HG03097 (cell line): ENCODE results near the gene B3GAT1.
"Not testable (repeated sequence)": the region's sequence is repeated elsewhere in the genome, so short reads cannot be mapped to it uniquely, and the experiment has no call there.

ENCODE experiments used
- ATAC-seq: cut with Tn5 transposase; IDR thresholded peaks from one replicate; pipeline ENCODE4 v1.9.1; 2021; ENCODE audit not compliant: unreplicated experiment, low FRiP score

The B3GAT1 gene

DNA sequence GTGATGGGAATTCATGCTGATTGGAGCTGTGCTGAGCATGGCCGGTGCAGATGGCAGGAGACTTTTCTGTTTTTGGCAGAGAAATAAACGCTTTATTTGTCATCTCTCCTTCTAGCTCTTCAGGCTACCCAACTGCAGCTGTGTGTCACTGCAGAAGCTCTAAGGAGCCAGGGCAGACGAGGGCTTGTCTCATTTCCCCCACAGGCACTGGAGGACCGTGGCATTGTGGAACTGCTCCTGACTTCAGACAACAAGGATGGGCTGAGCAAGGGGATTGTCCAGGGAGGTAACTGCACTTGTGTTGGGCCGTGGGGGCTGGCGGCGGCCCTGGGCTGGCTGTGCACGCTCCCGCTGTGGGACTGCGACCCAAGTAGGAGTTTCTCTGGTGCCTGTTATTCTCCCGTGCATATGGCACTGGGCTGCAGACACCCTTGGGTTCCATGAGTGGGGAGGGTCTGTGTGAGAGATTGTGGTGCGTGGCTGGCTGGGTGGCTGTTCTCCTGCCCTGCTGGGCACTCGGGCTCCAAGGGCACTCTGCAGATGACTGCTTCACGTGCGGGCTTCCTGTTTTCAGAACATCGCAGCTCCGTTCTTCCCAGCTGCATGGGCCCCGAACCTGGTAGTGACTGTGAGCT, 53.1 kb downstream of the B3GAT1 start:
- ATAC-seq = no peak

DNA sequence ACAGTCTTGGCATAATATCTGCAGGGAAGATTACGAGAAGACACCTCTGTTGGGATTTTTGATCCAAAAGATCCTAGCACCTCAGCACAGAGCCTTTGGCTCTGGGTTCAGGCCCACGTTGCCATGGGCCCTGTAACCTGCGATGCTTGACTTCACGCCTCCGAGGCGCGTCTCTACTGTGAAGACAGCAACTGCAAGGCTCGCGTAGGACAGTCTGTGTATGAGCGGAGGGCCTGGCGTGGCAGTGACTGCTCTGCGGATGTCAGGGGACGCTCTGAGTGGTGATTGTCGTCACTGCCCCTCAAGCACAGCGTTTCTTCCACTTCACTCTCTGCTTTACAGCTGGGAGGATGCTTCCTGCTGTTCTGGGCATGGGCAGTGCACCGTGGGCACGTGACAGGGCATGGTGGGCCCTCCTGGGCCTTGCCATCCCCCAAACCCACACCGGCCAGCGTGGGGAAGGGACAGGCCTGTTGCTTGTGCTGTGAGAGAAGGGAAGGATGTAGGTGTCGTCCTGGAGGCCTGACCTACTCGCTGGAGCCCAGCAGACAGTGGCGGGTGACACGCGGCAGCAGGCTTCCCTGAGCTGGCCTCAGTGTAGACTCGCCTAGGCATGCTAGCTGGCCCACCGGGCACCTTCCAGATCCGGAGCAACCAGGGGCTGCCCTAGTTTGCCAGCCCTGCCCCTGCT, 53.7 kb downstream of the B3GAT1 start:
- ATAC-seq = no peak

DNA sequence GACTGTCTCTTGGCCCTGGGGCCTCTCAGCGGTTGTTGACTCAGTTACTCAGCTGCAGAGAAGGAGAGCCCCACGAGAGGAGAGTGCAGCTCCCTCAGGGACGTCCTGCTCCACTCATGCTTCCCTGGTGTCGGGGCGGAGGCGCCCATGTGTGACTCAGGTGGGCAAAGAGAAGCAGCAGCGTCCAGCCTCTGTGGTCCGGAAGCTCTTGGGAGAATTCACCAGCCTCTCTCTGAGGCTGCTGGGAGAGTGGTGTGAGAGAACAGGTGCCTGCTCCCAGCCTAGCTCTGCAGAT, 54.5 kb downstream of the B3GAT1 start:
- no peak for ATAC-seq

DNA sequence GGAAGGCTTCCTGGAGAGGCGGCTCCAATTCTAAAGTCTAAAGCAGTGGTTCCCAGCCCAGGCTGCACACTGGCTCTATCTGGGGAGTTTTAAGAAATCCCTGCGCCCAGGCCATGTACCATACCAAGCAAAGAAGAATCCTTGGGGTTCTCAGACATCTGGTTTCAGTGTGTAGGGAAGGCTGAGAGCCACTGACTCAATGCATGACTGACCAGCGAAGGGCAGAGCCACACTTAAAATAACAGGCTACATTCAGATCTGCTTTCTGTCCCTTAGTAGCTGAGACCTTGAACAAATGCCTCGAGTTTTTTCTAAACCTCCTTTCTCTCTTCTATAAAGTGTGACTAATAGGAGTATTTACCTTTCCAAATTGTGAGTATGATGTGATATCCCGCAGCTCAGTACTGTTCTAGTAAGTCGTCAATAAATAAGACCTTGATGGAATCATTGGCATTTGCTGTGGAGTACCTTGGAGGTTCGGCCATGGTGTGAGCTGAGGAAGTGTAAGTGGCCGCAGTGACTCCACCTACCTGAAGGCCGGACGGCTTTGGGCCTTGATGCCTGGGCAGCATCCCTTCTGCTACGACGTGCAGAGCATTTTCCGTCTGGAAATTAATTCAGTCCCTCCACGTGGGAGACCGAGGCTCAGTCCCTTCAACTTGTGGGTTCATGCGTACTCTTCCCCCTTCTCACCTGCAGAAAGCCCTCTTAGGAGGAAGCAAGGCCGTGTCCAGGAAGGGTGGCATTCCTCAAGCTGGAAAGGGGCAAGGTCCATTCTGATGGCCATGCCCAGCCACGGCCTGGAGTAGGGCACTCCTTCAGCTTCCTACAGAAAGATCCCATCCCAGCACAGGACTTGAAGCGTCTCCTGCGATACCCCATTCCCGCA, 55.1 kb downstream of the B3GAT1 start:
- no peak for ATAC-seq

DNA sequence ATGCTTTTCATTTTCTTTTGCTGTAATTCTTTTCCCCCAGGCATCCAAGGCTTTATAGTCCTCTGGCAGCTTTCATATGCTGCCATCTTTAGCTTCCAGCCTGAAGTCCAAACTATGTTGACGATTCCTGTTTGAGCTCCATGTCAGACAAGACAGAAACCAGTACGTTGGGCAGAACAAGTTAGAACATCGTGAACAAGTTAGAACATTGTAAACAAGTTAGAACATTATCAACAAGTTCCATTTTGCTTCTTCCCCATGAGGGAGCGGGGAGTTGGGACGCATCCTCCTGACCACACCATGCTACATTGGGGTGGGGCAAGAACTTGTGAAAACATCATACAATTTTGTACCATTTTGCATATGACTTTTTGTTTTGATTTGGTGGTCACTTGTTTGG, 56.4 kb downstream of the B3GAT1 start:
- ATAC-seq = no peak

DNA sequence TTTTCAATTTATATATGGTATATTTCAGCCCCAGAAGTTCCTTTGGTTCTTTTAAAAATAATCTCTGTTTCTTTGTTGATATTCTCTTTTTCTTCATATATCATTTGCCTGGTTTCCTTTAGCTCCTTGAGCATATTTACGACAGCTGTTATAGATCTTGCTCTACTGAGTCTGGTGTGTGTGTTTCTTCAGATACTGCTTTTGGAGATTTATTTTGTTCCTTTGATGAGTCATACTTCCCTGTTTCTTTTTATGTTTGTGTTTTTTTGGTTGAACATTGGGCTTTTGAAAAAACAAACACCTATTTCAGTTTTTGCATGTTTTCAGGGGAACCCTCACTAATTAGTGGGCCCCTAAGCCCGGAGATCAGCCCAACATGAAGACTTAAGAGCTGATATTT, 56.9 kb downstream of the B3GAT1 start:
- no peak for ATAC-seq

DNA sequence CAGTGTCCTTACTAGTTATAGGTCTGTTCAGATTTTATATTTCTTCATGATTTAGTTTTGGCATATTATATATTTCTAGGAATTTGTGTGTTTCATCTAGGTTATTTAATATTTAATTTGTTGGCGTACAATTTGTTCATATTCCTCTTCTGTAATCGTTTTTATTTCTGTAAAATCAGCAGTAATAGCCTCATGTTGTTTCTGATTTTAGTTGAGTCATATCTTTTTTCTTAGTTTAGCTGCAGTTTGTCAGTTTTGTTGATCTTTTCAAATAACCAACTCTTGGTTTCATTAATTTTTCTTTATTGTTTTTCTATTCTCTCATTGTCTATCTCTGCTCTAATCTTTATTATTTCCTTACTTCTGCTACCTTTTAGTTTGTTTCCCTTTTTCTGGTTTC, 59.9 kb downstream of the B3GAT1 start:
- ATAC-seq = no peak

DNA sequence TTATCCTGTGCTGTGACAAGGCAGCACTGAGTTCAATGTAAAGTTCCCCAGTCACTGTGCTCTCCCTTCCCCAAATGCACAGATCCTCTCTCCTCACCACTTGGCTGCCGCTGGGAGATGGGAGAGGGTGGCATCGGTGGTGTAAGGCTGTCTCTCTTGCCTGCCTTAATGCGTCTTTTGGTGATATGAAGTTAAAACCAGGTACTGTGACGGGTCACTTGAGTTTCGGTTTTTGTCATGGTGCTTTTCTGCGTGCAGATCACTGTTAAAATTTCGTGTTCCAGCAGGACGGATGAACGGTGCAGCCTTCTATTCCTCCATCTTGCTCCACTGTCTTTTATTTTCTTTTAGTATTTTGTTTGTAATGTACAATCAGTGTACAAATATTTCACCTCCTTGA, 61.7 kb downstream of the B3GAT1 start:
- no peak for ATAC-seq

DNA sequence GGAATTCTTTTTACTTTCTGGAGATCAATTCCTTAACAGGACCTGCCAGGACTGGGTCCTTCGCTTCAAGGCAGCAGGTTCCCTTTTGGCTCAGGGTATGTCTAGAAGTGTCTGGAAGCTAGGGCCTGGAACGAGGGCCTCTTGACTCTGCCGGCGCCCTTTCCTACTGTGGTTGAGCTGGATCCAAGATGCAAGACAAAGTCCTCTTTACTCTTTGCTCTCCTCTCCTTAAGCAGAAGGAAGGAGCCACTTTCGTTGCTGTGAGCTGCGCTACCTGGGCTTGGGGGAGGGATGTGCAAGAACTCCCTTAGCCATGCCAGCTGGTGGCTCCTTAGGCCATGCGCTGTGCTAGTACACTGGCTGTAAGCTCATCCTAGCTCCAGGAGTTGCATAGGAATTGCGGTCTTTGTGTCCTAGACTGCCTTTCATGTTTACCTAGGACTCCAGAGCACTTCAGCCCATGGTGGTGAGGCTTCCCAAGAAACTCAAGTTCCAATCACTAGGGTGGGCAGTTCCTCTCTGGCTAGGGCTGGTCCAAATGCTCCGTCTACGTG, 62.2 kb downstream of the B3GAT1 start:
- ATAC-seq = no peak

DNA sequence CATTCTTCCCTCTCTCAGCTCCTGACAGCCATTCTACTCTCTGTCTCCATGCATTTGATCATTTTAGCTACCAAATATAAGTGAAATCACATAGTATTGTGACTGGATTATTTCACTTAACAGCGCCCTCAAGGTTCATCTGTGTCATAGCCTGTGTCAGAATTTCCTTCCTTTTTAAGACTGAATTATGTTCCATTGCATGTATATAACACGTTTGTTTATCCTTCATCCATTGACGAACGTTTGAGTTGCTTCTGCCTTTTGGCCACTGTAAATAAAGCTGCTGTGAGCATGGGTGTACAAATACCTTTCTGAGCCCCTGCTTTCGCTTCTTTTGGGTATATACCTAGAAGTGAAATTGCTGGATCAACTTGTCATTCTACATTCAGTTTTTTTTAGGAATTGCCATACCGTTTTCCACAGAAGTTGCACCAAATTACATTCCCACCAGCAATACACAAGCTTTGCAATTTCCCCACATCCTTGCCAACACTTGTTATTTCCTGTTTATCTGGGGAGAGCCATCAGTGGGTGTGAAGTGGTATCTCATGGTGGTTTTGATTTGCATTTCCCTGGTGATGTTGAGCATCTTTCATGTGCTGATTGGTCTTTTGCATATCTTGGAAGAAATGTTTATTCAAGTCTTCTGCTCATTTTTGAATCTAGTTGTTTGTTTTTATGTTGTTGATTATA, 62.8 kb downstream of the B3GAT1 start:
- ATAC-seq = no peak

DNA sequence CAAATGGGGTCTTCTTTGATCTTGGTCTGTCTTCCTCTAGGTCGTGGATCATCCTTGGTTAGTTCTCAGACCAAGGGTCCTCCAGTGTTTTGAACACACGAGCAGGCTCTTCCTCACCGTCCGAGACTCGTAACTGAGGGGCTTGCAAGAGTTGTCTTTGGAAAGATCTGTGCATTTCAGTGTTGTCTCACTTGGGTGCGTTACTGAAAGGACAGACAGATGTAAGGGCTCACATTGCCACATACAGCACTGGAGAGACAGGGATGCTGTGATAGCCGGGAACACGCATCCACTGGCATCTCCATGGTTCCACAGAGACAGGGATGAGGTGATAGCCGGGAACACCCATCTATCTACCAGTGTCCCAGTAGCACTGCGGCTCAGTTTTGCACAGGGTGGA, 64.6 kb downstream of the B3GAT1 start:
- ATAC-seq = no peak

DNA sequence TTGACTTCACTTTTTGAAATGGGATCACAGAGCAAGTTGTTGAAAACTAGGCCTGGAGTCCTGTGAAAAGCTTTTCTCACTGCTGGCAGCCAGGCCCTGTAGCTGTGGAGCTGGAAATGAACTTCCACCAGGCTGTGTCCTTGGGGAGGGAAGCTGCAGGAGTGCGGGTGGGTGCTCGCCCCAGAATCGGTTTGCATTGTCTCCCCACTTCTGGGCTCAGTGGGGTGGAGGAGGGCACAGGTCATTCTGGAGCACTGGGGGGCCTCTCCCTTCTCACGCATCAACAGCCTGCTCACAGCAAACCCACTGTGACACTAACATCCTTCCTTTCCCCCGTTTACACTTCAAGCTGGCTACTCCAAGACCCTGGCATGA, 65.1 kb downstream of the B3GAT1 start:
- no peak for ATAC-seq

DNA sequence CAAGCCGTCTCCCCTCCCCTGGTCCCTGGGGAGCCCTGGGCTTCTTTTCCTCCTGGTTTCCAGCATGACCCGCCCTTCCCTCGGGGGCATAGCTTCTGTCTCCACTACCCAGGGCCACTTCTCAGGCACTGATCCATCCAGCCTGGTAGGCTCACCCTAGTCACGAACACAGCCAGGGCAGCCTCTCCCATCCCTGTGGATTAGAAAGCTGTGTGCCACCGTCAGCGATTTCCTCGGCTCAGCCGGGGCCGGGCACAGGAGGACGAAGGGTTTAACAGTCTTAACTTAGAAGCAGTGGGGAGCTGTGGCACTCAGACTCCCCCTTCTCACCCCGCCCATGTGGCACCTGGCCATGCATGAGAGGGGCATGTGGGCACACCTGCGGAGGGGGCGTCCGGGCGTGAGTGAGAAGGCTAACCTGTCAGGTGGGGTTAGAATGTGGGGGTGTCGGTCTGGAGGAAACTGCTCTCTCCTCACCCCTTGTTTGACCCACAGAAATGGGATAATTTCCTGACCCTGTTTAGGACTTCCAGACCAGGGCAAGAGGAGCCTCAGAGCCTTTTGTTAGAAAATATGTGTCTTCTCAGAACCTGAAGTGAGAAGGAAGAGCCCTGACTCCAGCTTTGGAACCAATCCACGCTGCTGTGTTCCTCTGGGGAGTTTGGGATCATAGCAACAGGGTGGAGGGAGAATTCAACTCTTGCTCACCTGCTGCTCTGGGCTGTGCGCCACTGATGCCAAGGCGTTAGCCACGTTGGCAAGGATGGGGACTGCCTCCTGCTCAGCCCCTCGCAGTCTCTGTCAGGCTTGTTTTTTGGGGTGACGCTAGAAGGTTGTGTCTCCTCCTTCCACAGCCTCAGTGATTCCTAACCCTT, 65.7 kb downstream of the B3GAT1 start:
- no peak for ATAC-seq

DNA sequence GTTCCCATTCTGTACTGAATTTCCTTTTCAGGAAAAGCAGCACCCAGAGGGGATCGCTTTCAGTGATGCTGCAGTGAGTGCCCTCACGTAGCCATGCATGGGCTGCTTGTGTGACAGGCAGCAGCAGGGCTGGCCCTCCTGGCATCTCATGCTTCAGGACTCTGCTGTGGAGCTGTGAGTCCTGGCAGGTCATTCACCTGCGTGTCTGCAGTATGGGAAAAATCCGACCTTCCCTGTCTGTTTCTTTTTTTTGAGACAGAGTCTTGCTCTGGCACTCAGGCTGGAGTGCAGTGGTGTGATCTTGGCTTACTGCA, 66.8 kb downstream of the B3GAT1 start:
- ATAC-seq = no peak

DNA sequence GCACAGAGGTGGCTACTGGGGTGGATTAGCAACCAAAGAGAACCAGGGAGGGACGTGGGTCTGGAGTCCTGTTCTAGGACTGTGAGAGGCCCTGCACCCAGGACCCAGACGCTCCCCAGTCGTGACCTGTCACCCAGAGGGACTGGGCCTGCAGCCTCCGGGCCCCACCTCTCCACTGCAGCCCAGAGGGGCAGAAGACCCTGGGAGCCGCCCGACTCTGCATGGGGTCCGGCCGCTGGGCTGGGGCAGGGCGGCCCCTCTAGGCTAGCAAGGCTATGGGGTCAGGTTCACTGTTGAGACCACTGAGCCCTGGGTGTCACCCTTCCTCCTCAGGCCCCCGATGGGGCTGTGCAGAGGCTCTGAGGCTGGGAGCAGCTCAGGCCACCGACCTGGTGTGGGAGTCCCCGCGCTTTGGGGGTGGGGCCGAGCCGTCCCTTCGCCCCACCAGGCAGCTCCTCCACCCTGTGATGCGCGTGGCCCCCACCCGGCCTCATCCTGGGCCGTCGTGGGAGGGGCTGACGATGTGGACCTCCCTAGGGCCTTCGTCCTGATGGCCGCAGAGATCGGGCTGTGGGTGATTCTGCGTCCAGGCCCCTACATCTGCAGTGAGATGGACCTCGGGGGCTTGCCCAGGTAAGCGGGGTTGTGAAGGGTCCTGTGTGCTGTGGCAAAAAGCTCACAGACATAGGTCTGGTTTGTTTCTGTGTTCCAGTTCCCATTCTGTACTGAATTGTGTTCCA, 67.4 kb downstream of the B3GAT1 start:
- ATAC-seq = not testable (repeated sequence)

DNA sequence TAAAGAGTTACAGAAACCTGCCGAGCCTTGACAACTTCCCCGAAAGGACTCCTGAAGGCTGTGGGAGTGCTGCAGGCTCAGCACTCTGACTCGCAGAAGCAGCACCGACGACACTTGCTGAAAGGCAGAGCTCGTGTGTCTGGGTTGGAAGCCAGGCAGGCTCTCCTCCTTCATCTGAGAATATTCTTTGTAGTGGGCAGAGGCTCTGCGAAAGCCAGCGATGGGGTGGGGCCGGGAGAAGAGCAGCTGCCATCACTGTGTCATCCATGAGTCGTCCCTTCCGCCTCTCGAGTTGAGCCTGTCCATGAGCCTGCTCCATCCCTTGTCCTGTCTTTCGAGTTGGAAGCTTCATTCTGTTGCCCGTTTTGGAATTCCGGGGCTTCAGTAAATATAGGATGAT, 68.4 kb downstream of the B3GAT1 start:
- ATAC-seq = no peak

DNA sequence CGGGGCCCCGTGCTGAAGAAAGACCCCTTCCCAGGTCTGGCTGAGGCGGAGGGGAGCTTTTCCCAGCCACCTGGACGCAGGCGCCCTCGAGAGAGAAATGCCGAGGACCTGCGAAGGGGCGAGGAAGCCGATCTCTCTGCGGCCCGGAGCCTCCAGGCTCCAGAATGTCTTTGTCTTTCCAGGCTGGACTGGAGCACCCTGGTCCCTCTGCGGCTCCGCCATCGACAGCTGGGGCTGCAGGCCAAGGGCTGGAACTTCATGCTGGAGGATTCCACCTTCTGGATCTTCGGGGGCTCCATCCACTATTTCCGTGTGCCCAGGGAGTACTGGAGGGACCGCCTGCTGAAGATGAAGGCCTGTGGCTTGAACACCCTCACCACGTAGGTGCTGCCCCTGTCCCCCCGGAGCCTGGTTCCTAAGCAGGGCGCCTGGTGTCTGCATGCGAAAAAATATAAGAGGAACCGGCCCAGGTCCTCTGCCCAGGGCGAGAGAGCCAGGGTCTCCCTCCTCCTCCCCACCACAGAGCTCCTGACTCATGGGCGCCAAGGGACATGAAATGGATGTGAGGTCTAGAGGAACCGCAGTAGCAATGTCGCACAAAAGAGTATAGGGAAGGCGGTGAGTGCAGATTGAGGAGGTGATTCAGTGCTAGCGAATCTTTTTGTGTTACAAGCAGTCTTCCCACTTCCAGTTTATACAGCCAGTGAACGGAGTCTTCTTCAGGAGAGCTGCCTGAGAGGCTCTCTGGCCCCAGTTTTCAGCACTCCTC, 69.3 kb downstream of the B3GAT1 start:
- ATAC-seq = no peak

DNA sequence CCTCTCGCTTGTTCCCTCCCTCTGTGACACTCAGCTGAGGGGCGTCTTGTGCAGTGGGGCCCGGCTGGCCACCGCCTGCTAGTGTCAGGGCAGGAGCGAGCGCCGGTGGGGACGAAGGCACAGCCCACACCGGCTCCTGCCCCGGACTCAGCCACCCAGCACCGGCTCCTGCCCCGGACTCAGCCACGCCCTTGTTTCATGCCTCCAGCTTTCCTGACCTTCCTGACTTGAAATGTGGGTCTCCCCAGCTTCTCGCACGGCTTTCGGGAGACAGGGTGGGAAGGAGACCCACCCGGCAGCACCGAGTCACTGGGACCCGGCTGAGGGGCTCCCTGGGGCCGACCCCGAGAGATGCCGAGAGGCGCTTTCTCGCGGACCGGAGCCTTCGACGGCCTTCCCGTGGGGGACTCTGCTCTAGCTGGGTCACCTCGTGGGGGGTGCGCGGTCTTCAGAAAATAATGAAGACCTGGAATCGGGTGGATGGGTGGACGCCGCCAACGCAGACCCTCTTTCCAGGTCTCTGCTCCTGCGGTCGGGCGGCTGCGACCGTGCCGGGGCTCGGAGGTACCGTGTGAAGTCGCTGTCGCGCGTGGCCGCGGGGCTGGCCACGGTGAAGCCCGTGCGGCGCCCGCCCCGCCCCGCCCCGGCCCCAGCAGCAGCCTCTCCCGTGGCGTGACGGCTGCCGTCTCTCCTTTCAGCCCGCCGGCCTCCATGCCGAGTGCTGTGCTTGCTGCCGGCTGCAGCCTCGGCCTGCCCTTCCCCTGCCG, 70.1 kb downstream of the B3GAT1 start:
- no peak for ATAC-seq
